ENCODE data around the gene NLRP9. TPM values are rescaled to one million over a fixed set of nuclear protein-coding genes. Genes with fewer than 3 reads are reported as not detected.

NLRP9 gene
- total RNA-seq, 2 experiments from 2014 or later: not detected

- ATAC-seq (no peak), DNase-seq (no peak)
- ChIA-PET CTCF (no interaction called here), POLR2A (interaction anchor here (1.0 kb wide), 1 partner anchor 11 kb away, joined by 4 read pairs; no protein-coding TSS in a partner anchor)
- no peak overlapping the region for H3K4me3 Mint-ChIP-seq
- H3K4me1 Mint-ChIP-seq (ENCODE audit: low read depth): peaks cover 38% of the 10 kb centered on the region
- H3K27ac Mint-ChIP-seq: no peak overlapping the region
- H3K36me3 Mint-ChIP-seq (ENCODE audit: low read depth): peaks cover 65% of the 10 kb centered on the region
- TF ChIP-seq, protein P1, sequence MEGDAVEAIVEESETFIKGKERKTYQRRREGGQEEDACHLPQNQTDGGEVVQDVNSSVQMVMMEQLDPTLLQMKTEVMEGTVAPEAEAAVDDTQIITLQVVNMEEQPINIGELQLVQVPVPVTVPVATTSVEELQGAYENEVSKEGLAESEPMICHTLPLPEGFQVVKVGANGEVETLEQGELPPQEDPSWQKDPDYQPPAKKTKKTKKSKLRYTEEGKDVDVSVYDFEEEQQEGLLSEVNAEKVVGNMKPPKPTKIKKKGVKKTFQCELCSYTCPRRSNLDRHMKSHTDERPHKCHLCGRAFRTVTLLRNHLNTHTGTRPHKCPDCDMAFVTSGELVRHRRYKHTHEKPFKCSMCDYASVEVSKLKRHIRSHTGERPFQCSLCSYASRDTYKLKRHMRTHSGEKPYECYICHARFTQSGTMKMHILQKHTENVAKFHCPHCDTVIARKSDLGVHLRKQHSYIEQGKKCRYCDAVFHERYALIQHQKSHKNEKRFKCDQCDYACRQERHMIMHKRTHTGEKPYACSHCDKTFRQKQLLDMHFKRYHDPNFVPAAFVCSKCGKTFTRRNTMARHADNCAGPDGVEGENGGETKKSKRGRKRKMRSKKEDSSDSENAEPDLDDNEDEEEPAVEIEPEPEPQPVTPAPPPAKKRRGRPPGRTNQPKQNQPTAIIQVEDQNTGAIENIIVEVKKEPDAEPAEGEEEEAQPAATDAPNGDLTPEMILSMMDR (IDR thresholded peaks at IDR 0.05): no peak
- no peaks in the 10 kb centered on the region for H3K9me3 Mint-ChIP-seq
- no peaks in the 10 kb centered on the region for H3K27me3 Mint-ChIP-seq
- intact Hi-C loops (cut with micrococcal nuclease): no loop called here
Measured at GRCh38 chr19:55660991-55661390, 77.2 kb downstream of the NLRP9 start.

DNA sequence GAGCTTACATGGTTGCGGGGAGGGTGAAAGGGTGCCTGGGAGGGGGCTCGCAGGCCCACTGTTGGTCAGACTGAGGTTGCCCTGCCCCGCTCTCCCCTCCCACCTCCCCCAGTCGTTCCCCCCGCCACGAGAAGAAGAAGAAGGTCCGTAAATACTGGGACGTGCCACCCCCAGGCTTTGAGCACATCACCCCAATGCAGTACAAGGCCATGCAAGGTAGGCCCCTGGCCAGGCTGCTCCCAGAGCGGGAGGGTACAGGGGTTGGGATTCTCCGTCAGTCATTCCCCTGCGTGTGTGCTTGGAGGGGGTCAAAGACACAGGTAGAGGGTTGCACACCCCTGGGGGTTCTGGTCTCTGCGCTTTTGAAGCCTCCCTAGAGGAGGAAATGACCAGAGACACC is 77.8 kb downstream of the NLRP9 start:
- no peaks in the 10 kb centered on the region for H3K9me3 Mint-ChIP-seq
- TF ChIP-seq, protein P1 (IDR thresholded peaks at IDR 0.05): no peak
- CTCF ChIA-PET: no interaction called here
- ATAC-seq: no peak
- H3K4me3 Mint-ChIP-seq: no peak overlapping the region
- no peaks in the 10 kb centered on the region for H3K27me3 Mint-ChIP-seq
- peak overlapping the region; percentile 71 for H3K27ac Mint-ChIP-seq
- intact Hi-C loops (cut with micrococcal nuclease): no loop called here
- H3K36me3 Mint-ChIP-seq (ENCODE audit: low read depth): peaks cover 71% of the 10 kb centered on the region
- DNase-seq: no peak
- H3K4me1 Mint-ChIP-seq (ENCODE audit: low read depth): peaks cover 38% of the 10 kb centered on the region
- POLR2A ChIA-PET: interaction anchor here (0.7 to 1.2 kb wide), 3 partner anchors 8 to 11 kb away, joined by 3 to 4 read pairs (median 3); no protein-coding TSS in a partner anchor

GRCh38 chr19:55659822-55660221 is 78.4 kb downstream of the NLRP9 start:
- ChIA-PET CTCF (no interaction called here), POLR2A (interaction anchor here (0.7 to 1.2 kb wide), 3 partner anchors 8 to 13 kb away, joined by 3 read pairs; no protein-coding TSS in a partner anchor)
- peak overlapping the region; percentile 35 for H3K4me3 Mint-ChIP-seq

DNA sequence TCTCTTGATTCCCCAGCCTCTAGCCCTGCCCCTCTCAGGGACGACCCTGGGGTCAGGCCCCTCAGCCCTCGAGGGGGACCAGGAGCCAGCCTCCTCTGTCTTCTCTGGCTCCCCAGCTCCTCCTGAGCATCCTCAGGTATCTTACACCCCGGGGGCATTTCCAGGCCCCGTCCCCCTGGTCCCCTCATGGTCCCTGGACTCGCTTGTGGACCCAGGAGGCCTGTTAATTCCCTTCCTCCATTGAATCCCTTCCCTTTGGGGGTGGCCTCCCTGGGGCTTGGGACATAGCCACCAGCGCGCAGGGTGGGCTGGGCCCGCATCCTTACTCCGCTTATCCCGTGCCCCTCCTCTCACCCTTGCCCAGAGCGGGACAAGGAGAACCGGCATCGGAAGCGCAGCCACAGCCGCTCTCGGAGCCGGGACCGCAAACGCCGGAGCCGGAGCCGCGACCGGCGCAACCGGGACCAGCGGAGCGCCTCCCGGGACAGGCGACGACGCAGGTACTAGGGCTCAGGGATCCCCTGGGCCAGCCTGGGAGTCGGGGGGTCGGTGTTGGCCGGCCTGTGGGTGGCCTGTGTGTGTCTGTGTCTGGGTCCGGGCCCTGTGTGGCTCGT is 79.2 kb downstream of the NLRP9 start:
- Mint-ChIP-seq H3K9me3 (no peaks in the 10 kb centered on the region), H3K27me3 (no peaks in the 10 kb centered on the region), H3K4me1 (ENCODE audit: low read depth) (peaks cover 38% of the 10 kb centered on the region), H3K36me3 (ENCODE audit: low read depth) (peaks cover 64% of the 10 kb centered on the region), H3K4me3 (peak overlapping the region; percentile 98), H3K27ac (peak overlapping the region; percentile 79)
- DNase-seq (no peak), ATAC-seq (no peak)
- TF ChIP-seq, protein P1 (IDR thresholded peaks at IDR 0.05): no peak
- intact Hi-C loops (cut with micrococcal nuclease): loop anchor here (10.0 kb wide), 1 partner anchor 404 kb away; the partner anchor contains the start of gene PPP6R1
- ChIA-PET CTCF (interaction anchor here (1.3 kb wide), 1 partner anchor 12 kb away, joined by 4 read pairs; no protein-coding TSS in a partner anchor), POLR2A (interaction anchor here (3.5 kb wide), 1 partner anchor 10 kb away, joined by 57 read pairs; no protein-coding TSS in a partner anchor)

More at GRCh38 chr19:55659822-55660221, 78.4 kb downstream of the NLRP9 start:
- Mint-ChIP-seq H3K4me1 (ENCODE audit: low read depth) (peaks cover 38% of the 10 kb centered on the region), H3K27me3 (no peaks in the 10 kb centered on the region), H3K27ac (peak overlapping the region; percentile 79), H3K36me3 (ENCODE audit: low read depth) (peaks cover 70% of the 10 kb centered on the region), H3K9me3 (no peaks in the 10 kb centered on the region)
- TF ChIP-seq, protein P1 (IDR thresholded peaks at IDR 0.05): no peak
- no peak for ATAC-seq
- intact Hi-C loops (cut with micrococcal nuclease): loop anchor here (10.0 kb wide), 1 partner anchor 405 kb away; the partner anchor contains the start of gene PPP6R1
- no peak for DNase-seq

Other genes with a start within 250 kb of the NLRP9 start
- gene SSC5D, start 250.0 kb downstream of the NLRP9 start, total RNA-seq: under 1 TPM; 0.67 to 0.70 TPM
- gene SBK2, start 201.3 kb downstream of the NLRP9 start, total RNA-seq: not detected
- gene SBK3, start 192.9 kb downstream of the NLRP9 start, total RNA-seq: not detected
- gene ZNF579, start 157.6 kb downstream of the NLRP9 start, total RNA-seq: 1 to 10 TPM; 7.2 TPM
- gene FIZ1, start 138.9 kb downstream of the NLRP9 start, total RNA-seq: 10 to 100 TPM; 11.4 to 13.2 TPM
- 10 to 100 TPM; 11.0 to 12.3 TPM for gene ZNF524, start 138.1 kb downstream of the NLRP9 start, total RNA-seq
- 10 to 100 TPM; 10.6 to 11.7 TPM for gene ZNF865, start 132.8 kb downstream of the NLRP9 start, total RNA-seq
- 1 to 10 TPM; 3.6 to 3.7 TPM for gene ZNF784, start 113.8 kb downstream of the NLRP9 start, total RNA-seq
- gene ZNF580, start 97.4 kb downstream of the NLRP9 start, total RNA-seq: 10 to 100 TPM; 24.8 to 26.2 TPM
- 10 to 100 TPM; 30.4 to 34.5 TPM for gene ZNF581, start 94.8 kb downstream of the NLRP9 start, total RNA-seq
- 10 to 100 TPM in 1 of 2 experiments, 1 to 10 TPM in 1; 8.8 to 11.2 TPM for gene CCDC106, start 90.2 kb downstream of the NLRP9 start, total RNA-seq
- 100 to 1,000 TPM; 304 to 306 TPM for gene U2AF2, start 83.4 kb downstream of the NLRP9 start, total RNA-seq
- gene EPN1, start 63.2 kb downstream of the NLRP9 start, total RNA-seq: 10 to 100 TPM; 36.2 to 37.7 TPM
- gene RFPL4A, start 20.7 kb upstream of the NLRP9 start, total RNA-seq: not detected
- gene RFPL4AL1, start 30.7 kb upstream of the NLRP9 start, total RNA-seq: not detected
- under 1 TPM in 1 of 2 experiments, not detected in 1; 0.14 TPM for gene NLRP11, start 93.6 kb upstream of the NLRP9 start, total RNA-seq
- not detected for gene NLRP4, start 98.1 kb upstream of the NLRP9 start, total RNA-seq
- gene NLRP13, start 193.9 kb upstream of the NLRP9 start, total RNA-seq: not detected
- not detected for gene NLRP8, start 209.4 kb upstream of the NLRP9 start, total RNA-seq
- not detected for gene NLRP5, start 248.4 kb upstream of the NLRP9 start, total RNA-seq

Data from activated CD8-positive, alpha-beta T cell treated with anti-CD3 and anti-CD28 coated beads for 36 hours (primary cell).